Measurements from ENCODE around the gene TIMP3. TPM values are rescaled to one million over a fixed set of nuclear protein-coding genes. Genes with fewer than 3 reads are reported as not detected.

TIMP3 gene
- total and polyA plus RNA-seq, 2 of the 4 experiments (the other 2 are of a cell fraction) = 98.8 to 179 TPM

DNA sequence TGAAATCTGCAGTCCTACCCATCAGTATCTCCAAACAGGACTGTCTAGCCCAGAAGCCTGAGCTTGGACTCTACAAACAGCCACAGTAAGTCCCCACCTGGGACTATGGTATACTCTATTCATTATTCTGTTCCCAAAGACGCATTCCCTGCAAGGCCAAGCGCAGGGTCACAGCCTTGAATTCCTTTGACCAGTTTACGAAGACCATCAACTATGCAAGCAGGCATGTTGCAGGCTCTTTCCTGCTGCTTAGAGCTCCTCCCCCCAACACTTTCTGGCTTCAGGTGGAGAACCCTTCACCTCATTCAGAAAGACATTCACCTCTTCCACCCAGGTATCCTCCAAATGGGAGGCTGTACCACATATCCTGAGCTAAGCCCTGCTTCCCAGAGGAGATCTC is 62.5 kb downstream of the TIMP3 start:
- Histone ChIP-seq H3K4me2 (ENCODE audit: low read depth, low read length) (no peak overlapping the region), H3K9ac (ENCODE audit: low read depth, low read length) (no peak overlapping the region), H4K8ac (ENCODE audit: low read depth in 2 of 2, low read length in 2 of 2) (no peak overlapping the region), H4K91ac (ENCODE audit: insufficient read depth, low read depth, low read length) (no peak overlapping the region), H4K20me1 (ENCODE audit: insufficient read depth, low read length) (peaks cover 6% of the 10 kb centered on the region; the same call in 1 of the 2 replicates), H2AK5ac (ENCODE audit: low read depth, low read length) (no peak overlapping the region), H2AFZ (replicated peaks; ENCODE audit: low read length, poor library complexity) (no peak overlapping the region), H3K27ac (ENCODE audit: insufficient read depth, low read length) (no peak overlapping the region), H3K4me3 (ENCODE audit: insufficient read depth, low read depth, low read length) (no peak overlapping the region), H3K79me1 (ENCODE audit: low read depth in 1 of 2, low read length in 2 of 2) (no peaks in the 10 kb centered on the region; a peak in 1 of 4 replicates), H3K18ac (ENCODE audit: low read depth, low read length) (no peak overlapping the region), H3K36me3 (ENCODE audit: control insufficient read depth, insufficient read depth, low read length) (peaks cover 31% of the 10 kb centered on the region), H3K23ac (ENCODE audit: low read depth, low read length) (no peak overlapping the region), H3K14ac (replicated peaks; ENCODE audit: low read depth, low read length) (no peak overlapping the region), H3K4ac (ENCODE audit: low read depth, low read length) (no peak overlapping the region), H2AK9ac (replicated peaks; ENCODE audit: low read depth, low read length, poor library complexity) (no peak overlapping the region), H3K9me3 (ENCODE audit: control insufficient read depth, insufficient read depth, low read length) (no peaks in the 10 kb centered on the region), H3K56ac (ENCODE audit: extremely low read depth, insufficient read depth, low read length) (no peak overlapping the region), H4K5ac (ENCODE audit: low read depth, low read length) (no peak overlapping the region), H2BK120ac (ENCODE audit: low read depth, low read length) (no peak overlapping the region), H3K4me1 (ENCODE audit: control insufficient read depth, insufficient read depth, low read length) (no peaks in the 10 kb centered on the region), H3K9me1 (ENCODE audit: insufficient read depth, low read length) (peaks cover 3% of the 10 kb centered on the region), H2BK15ac (ENCODE audit: low read depth, low read length) (no peak overlapping the region), H2BK20ac (ENCODE audit: low read depth, low read length) (no peak overlapping the region), H3K27me3 (ENCODE audit: control insufficient read depth, insufficient read depth, low read length) (no peaks in the 10 kb centered on the region), H2BK5ac (ENCODE audit: low read depth, low read length, poor library complexity, severe bottlenecking) (no peak overlapping the region)
- in situ Hi-C loops (cut with MboI; ENCODE audit: low sequenced_read_pairs) (no loop called here), intact Hi-C loops (cut with micrococcal nuclease) (loop anchor here (10.0 kb wide), 1 partner anchor 121 kb away; no protein-coding TSS in a partner anchor), dilution Hi-C loops (cut with HindIII; ENCODE audit: low sequenced_read_pairs, unreplicated experiment) (no loop called here)
- BruUV-seq (replicated peaks) = no TSS peak
- ATAC-seq (ENCODE audit: low read depth) (peak; percentile 13; the same call in 1 of the 2 replicates), DNase-seq (no peak)
- CTCF ChIA-PET = no interaction called here
- POLR2A ChIA-PET (ENCODE audit: unreplicated experiment) = no interaction called here
- 91% methylated on average over 3 of the region's 3 CpGs; no CpG with 5 or more reads in 1 of the 2 experiments for WGBS, 2 experiments (ENCODE audit: extremely low coverage in 2 of 2, insufficient read length in 1 of 2)
- no peak for TF ChIP-seq POLR2A (IDR thresholded peaks at IDR 0.05; ENCODE audit: low read depth, low read length)
- no peak for TF ChIP-seq SMC3 (IDR thresholded peaks at IDR 0.05; ENCODE audit: low read depth, low read length)
- TF ChIP-seq, protein P1, sequence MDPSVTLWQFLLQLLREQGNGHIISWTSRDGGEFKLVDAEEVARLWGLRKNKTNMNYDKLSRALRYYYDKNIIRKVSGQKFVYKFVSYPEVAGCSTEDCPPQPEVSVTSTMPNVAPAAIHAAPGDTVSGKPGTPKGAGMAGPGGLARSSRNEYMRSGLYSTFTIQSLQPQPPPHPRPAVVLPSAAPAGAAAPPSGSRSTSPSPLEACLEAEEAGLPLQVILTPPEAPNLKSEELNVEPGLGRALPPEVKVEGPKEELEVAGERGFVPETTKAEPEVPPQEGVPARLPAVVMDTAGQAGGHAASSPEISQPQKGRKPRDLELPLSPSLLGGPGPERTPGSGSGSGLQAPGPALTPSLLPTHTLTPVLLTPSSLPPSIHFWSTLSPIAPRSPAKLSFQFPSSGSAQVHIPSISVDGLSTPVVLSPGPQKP (IDR thresholded peaks at IDR 0.05; ENCODE audit: borderline replicate concordance, low read depth, low read length) = no peak
- no peak for TF ChIP-seq CEBPB (IDR thresholded peaks at IDR 0.05; ENCODE audit: low read depth, low read length)
- TF ChIP-seq MXI1 (IDR thresholded peaks at IDR 0.05; ENCODE audit: borderline replicate concordance, low read depth, low read length) = no peak
- TF ChIP-seq MAZ (IDR thresholded peaks at IDR 0.05; ENCODE audit: borderline replicate concordance, low read depth, low read length) = no peak
- no peak for TF ChIP-seq MAFK (IDR thresholded peaks at IDR 0.05; ENCODE audit: low read depth, low read length)
- TF ChIP-seq RAD21 (IDR thresholded peaks at IDR 0.05; ENCODE audit: low read length) = no peak
- TF ChIP-seq CHD1 (IDR thresholded peaks at IDR 0.05; ENCODE audit: low read depth, low read length) = no peak
- no peak for TF ChIP-seq BHLHE40 (IDR thresholded peaks at IDR 0.05; ENCODE audit: low read depth, low read length)
- TF ChIP-seq NFE2L2 (IDR thresholded peaks at IDR 0.05; ENCODE audit: low read depth, low read length) = no peak
- no peak for TF ChIP-seq RCOR1 (IDR thresholded peaks at IDR 0.05; ENCODE audit: insufficient replicate concordance, low read length)
- TF ChIP-seq, protein P2, sequence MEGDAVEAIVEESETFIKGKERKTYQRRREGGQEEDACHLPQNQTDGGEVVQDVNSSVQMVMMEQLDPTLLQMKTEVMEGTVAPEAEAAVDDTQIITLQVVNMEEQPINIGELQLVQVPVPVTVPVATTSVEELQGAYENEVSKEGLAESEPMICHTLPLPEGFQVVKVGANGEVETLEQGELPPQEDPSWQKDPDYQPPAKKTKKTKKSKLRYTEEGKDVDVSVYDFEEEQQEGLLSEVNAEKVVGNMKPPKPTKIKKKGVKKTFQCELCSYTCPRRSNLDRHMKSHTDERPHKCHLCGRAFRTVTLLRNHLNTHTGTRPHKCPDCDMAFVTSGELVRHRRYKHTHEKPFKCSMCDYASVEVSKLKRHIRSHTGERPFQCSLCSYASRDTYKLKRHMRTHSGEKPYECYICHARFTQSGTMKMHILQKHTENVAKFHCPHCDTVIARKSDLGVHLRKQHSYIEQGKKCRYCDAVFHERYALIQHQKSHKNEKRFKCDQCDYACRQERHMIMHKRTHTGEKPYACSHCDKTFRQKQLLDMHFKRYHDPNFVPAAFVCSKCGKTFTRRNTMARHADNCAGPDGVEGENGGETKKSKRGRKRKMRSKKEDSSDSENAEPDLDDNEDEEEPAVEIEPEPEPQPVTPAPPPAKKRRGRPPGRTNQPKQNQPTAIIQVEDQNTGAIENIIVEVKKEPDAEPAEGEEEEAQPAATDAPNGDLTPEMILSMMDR (conservative IDR thresholded peaks at IDR 0.05; ENCODE audit: low read depth, low read length) = no peak
- no peak for TF ChIP-seq FOS (IDR thresholded peaks at IDR 0.05; ENCODE audit: low read depth, low read length)
- TF ChIP-seq RFX5 (IDR thresholded peaks at IDR 0.05; ENCODE audit: low read depth, low read length) = no peak
- TF ChIP-seq, protein P3, sequence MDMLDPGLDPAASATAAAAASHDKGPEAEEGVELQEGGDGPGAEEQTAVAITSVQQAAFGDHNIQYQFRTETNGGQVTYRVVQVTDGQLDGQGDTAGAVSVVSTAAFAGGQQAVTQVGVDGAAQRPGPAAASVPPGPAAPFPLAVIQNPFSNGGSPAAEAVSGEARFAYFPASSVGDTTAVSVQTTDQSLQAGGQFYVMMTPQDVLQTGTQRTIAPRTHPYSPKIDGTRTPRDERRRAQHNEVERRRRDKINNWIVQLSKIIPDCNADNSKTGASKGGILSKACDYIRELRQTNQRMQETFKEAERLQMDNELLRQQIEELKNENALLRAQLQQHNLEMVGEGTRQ (IDR thresholded peaks at IDR 0.05; ENCODE audit: low read depth, low read length) = no peak

Measured in IMR-90 (cell line).